Ishikawa (cell line): ENCODE measurements around the gene TMEM248.

Experiments
- EP300 ChIP-seq: IDR thresholded peaks from 2 replicates; pipeline ENCODE4 v1.6.1; 2012; ENCODE audit warnings: borderline replicate concordance
- YY1 ChIP-seq: IDR thresholded peaks from 2 replicates; pipeline ENCODE4 v1.6.1; 2012; ENCODE audit warnings: low read depth
- ZBTB7A ChIP-seq: IDR thresholded peaks from 2 replicates; pipeline ENCODE4 v1.6.1; 2012; ENCODE audit warnings: low read depth

- TF ChIP-seq YY1 = no peak
- TF ChIP-seq ZBTB7A = no peak
- TF ChIP-seq EP300 = no peak
Measured at GRCh38 chr7:66928388-66928787, 7.4 kb downstream of the TMEM248 start.
